ENCODE measurements around the gene LAPTM5. TPM values are rescaled to one million over a fixed set of nuclear protein-coding genes. Genes with fewer than 3 reads are reported as not detected.
A peak's percentile ranks its signal among the peaks of the same experiment; 100 is the strongest.

LAPTM5 gene
- total and polyA plus RNA-seq, 10 of the 15 experiments (the other 5 are each of a cell fraction or from before 2014, with no cell fraction given) = 24.1 to 1,034 (median 687) TPM

DNA sequence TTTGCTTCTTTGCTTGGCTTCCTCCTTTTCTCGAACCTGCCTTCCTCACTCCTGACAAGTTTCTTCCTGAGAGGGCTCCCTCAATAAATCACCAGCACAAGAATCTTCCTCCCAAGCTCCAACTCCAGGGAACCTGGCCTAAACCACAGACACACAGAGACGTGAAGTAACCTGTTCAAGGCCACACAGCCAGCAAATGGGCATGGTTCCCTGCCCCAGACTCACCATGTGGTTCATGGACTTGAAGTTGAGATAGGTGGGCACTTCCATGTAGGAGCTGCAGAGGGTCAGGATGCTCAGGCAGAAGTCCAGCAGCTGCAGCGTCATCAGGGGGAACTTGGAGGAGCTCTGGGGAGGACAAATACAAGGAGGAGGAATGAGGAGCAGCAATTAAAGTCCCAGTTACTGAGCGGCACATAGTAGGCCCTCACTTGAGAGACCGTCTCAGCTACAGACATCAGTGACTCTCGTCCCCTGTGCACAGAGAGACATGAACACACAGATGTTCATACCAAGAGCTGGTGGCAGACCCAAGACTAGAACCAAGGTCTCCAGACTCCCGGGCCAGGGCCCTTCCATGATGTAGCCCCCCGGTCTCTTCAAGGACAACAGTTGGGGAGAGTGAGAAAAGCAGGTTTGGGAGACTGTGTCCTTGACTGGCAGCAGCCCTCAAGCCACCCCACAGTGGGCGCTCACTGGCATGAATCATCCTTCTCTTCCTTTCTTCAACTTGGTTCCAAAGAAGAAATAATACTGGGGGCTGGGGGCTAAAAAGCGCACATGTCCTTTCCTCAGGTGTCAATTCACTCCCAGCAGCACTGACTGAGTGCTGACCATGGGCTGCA is 18.6 kb downstream of the LAPTM5 start:
- Histone ChIP-seq H3K4me1 (ENCODE audit: control insufficient read depth, insufficient read depth, low read length) (peaks cover 45% of the 10 kb centered on the region), H4K20me1 (ENCODE audit: control insufficient read depth, insufficient read depth) (peaks cover 8% of the 10 kb centered on the region), H3K4me3 (no peak overlapping the region), H3K36me3 (ENCODE audit: control insufficient read depth in 2 of 2, insufficient read depth in 2 of 2, low read length in 1 of 2) (peaks cover 71 to 75% of the 10 kb centered on the region in 2 experiments), H3K9me3 (replicated peaks; ENCODE audit: control insufficient read depth, insufficient read depth, low read length) (no peaks in the 10 kb centered on the region), H3K27ac (ENCODE audit: control insufficient read depth, insufficient read depth) (no peak overlapping the region), H3K9ac (ENCODE audit: control insufficient read depth, insufficient read depth, low read length) (no peak overlapping the region), H2AFZ (ENCODE audit: control insufficient read depth, low read depth, low read length) (no peak overlapping the region), H3K79me2 (ENCODE audit: control insufficient read depth, insufficient read depth, low read length) (peaks cover 47% of the 10 kb centered on the region), H3K27me3 (replicated peaks in 1 of 2; ENCODE audit: control insufficient read depth in 2 of 2, insufficient read depth in 2 of 2, low read length in 1 of 2) (no peaks in the 10 kb centered on the region), H3K4me2 (ENCODE audit: control insufficient read depth, insufficient read depth) (peak overlapping the region; percentile 10; the same call in 1 of the 2 replicates)
- no TSS peak for BruUV-seq (replicated peaks)
- in situ Hi-C loops (cut with MboI) = no loop called here
- CTCF ChIA-PET = interaction anchor here (0.8 to 2.1 kb wide), 3 partner anchors 14 to 40 kb away, joined by 3 to 5 read pairs (median 4); no protein-coding TSS in a partner anchor
- intact Hi-C loops (cut with micrococcal nuclease; ENCODE audit: unreplicated experiment) = no loop called here
- FAIRE-seq (no peak), DNase-seq (ENCODE audit: low read depth, low spot score) (no peak), ATAC-seq (no peak)
- 89% methylated on average over 10 of the region's 10 CpGs for WGBS (ENCODE audit: insufficient coverage, insufficient replicate concordance, low lambda C conversion rate, missing lambda C conversion rate)
- POLR2A ChIA-PET = interaction anchor here (22.5 kb wide), 1 partner anchor 22 kb away, joined by 741 read pairs; the partner anchor contains the start of gene LAPTM5
- RAD21 ChIA-PET (ENCODE audit: unreplicated experiment) = interaction anchor here (0.9 to 1.2 kb wide), 2 partner anchors 21 to 40 kb away, joined by 3 to 4 read pairs; no protein-coding TSS in a partner anchor
- SMC1A ChIA-PET (ENCODE audit: uncharacterized antibody, unreplicated experiment) = interaction anchor here (21.5 kb wide), 1 partner anchor 13 kb away, joined by 556 read pairs; the partner anchor contains the start of gene LAPTM5
- TF ChIP-seq, protein P1, sequence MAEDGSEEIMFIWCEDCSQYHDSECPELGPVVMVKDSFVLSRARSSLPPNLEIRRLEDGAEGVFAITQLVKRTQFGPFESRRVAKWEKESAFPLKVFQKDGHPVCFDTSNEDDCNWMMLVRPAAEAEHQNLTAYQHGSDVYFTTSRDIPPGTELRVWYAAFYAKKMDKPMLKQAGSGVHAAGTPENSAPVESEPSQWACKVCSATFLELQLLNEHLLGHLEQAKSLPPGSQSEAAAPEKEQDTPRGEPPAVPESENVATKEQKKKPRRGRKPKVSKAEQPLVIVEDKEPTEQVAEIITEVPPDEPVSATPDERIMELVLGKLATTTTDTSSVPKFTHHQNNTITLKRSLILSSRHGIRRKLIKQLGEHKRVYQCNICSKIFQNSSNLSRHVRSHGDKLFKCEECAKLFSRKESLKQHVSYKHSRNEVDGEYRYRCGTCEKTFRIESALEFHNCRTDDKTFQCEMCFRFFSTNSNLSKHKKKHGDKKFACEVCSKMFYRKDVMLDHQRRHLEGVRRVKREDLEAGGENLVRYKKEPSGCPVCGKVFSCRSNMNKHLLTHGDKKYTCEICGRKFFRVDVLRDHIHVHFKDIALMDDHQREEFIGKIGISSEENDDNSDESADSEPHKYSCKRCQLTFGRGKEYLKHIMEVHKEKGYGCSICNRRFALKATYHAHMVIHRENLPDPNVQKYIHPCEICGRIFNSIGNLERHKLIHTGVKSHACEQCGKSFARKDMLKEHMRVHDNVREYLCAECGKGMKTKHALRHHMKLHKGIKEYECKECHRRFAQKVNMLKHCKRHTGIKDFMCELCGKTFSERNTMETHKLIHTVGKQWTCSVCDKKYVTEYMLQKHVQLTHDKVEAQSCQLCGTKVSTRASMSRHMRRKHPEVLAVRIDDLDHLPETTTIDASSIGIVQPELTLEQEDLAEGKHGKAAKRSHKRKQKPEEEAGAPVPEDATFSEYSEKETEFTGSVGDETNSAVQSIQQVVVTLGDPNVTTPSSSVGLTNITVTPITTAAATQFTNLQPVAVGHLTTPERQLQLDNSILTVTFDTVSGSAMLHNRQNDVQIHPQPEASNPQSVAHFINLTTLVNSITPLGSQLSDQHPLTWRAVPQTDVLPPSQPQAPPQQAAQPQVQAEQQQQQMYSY (CRISPR knock-in tag; IDR thresholded peaks at IDR 0.05) = no peak
- TF ChIP-seq E4F1 (IDR thresholded peaks at IDR 0.05; ENCODE audit: borderline replicate concordance, partially characterized antibody) (no peak), RFX5 (IDR thresholded peaks at IDR 0.05; ENCODE audit: low read depth, low read length) (no peak), ZNF274 (IDR thresholded peaks at IDR 0.05; ENCODE audit: insufficient read depth, insufficient read length) (no peak), SIN3A (IDR thresholded peaks at IDR 0.05; ENCODE audit: low read depth, low read length) (no peak), ZNF217 (IDR thresholded peaks at IDR 0.05) (no peak), CUX1 (IDR thresholded peaks at IDR 0.05; ENCODE audit: insufficient replicate concordance, low read depth, low read length) (no peak), SRF (IDR thresholded peaks at IDR 0.05; ENCODE audit: low read depth in 2 of 2, low read length in 2 of 2) (no peak), CHD4 (IDR thresholded peaks at IDR 0.05) (no peak)

Measured in GM12878 (cell line).